EL (cell line): ENCODE data around the gene MLST8.

Experiments
- DNase-seq: peaks from one replicate; pipeline ENCODE4 v3.0.0-alpha.2; 2016

MLST8 gene

DNA sequence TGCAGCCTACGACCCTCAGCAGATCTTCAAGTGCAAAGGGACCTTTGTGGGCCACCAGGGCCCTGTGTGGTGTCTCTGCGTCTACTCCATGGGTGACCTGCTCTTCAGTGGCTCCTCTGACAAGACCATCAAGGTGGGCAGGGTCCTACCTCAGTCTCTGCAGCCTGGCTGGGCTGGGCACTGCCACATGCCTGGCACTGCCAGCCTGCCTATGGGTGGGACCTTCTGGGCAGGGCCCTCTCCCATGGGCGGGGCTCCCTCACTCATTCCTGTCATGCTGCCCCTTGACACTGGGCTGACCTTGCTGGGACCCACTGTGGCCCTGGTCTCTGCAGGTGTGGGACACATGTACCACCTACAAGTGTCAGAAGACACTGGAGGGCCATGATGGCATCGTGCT is 31.3 kb upstream of the MLST8 start:
- DNase-seq = no peak

DNA sequence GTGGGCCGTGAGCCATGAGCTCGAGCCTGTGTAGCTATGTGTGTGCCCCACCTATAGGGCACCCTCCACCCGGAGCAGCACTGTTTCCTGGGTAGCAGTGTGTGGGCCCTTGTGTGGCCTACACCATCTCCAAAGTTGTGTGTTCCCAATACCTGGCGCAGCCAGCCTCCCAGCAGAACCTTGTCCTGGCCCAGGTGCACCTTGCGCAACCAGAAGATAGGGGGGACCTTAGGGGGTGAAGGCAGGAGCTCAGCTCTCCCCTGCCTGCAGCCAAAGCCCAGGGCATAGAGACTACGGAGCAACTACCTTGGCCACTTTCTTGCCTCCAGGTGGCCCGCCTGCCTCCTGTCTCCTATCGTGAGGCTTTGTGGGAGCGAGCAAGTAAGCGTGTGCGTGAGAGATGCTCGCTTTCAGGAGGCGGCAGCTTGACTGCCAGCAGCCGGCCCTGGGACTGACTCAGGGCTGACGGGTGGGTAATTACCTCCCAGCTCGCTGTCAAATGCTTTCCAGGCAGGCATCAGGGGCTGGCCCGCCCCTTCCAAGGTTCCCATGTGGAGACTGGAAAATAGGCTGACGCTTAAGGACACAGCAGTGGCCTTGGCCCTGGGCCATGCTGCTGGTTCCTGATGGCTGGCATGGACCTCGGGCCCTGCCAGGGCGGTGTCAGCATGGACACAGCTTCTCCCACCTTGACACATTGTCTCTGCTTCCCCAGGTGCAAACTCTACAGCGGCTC is 30.7 kb upstream of the MLST8 start:
- no peak for DNase-seq

DNA sequence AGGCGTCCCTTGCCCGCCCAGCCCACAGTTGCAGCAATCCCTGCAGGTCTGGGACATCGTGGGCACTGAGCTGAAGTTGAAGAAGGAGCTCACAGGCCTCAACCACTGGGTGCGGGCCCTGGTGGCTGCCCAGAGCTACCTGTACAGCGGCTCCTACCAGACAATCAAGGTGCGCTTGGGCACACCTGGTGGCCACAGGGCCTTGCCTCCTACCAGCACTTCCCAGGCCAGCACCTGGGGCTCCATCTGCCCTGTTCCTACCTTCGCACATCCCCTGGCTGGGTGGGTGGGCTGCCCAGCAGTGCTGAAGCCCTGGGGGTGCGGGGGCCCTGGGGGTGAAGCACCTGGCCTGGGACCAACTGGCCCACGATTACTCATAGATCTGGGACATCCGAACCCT is 29.8 kb upstream of the MLST8 start:
- DNase-seq = no peak

DNA sequence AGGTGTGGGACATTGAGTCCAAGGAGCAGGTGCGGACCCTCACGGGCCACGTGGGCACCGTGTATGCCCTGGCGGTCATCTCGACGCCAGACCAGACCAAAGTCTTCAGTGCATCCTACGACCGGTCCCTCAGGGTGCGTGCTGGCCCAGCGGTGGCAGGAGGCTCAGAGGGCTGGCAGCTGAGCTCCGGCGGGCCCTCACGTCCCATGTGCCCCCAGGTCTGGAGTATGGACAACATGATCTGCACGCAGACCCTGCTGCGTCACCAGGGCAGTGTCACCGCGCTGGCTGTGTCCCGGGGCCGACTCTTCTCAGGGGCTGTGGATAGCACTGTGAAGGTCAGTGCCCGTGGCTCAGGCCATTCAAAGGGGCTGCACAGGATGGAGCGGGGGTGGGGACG is 29.2 kb upstream of the MLST8 start:
- no peak for DNase-seq

DNA sequence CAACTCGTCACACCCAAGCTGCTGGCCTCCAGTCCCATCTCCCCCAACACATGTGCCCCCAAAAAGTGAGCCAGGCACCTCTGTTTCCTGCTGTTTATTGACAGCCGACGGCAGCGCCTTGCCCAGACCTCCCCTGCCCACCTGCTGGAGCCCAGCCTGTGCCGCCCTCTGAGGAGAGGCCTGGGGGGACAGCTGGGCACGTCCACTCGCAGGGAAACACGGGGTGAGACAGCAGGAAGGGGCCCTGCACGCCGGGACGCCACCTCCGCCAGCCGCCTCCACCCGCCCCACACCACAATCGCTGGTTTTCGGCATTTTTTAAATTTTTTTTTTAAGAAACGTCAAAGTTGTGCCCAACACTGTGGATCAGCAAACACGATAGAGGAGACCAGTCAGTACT is 28.2 kb upstream of the MLST8 start:
- no peak for DNase-seq

DNA sequence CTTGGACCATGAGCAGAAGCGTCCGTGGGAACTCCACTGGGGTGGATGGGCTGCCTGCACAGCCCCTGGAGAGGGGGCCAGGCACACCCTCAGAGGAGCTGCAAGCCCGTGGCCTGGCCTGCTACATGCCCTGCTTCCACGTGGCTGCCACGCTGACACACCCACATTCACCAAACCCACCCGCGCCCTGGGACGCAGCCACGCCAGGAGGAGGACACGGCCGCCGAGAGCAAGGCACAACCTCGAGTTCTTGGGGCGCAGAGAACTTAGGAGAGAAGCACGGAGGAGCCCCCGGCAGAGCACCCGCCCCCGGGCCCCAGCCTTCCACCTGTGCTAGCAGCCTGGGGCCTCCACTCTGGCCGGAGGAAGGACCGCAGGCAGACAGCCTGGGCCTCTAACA is 27.7 kb upstream of the MLST8 start:
- DNase-seq = no peak

DNA sequence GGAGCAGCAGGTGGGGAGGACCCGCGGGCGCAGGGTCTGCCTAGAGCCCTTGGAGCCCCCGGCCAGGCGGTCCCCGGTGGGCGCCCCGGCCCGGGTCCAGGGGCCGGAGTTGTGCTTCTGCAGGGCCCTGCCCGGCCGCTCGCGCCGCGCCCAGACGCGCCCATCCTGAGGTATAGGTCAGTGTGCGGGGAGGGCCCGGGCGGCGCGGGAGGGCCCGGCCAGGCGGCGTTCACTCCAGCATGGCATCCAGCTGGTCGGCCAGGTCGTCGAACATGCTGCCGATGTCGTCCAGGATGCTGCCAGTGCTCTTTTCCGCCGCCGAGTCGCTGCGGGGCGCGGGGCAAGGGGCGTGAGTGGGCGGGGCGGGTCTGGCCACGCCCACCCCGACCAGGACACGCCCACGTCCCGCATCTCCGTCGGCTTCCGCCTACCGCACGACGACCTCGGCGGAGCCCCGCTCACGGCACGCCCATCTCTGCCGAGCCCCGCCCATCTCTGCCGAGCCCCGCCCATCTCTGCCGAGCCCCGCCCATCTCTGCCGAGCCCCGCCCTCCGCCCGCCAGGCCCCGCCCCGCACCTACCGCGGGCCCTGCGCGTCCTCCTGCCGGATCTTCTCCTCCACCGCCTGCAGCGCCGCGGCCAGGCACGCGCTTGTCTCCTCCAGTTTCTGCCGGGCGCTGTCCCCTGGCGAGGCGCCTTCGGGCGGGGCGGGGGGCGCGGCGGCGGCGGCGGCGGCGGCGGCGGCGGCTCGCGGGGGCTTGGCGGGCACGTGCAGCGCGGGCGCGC is 26.7 kb upstream of the MLST8 start:
- DNase-seq = no peak

DNA sequence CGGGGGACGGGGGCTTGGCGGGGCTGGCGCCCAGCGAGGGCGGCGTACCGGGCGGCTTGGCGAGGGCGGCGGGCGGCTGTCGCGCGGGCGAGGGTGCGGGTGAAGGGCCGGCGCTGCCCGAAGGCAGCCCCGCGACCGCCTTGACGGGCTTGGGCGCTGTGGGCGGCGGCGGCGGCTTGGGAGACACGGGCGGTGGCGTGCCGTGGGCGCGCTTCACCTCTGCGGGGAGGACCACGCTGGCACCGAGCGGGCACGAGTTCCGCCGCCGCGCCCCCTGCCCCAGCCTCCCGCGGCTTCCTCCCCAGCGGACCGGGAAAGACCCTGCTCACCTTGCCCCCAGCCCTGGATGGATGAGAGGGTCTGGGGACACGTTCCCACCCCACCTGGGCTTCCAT is 26.1 kb upstream of the MLST8 start:
- no peak for DNase-seq

DNA sequence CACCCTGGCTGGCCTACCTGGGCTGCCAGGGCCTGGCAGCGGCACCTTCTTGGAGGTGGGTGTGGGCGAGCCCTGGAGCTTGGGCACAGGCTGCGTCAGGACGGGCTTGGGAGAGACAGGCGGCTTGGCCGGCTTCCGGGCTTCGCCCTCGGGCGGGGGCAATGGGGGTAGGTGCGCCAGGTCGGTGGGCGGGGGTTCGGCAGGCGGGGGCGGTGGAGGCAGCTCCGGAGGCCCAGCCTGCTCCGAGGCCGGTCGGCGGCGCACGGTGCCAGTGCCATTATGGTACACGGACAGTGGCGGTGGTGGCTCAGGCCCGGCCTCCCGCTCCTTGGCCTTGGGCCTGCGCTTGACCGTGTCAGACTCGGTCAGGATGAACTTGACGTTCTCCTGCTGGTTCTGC is 25.7 kb upstream of the MLST8 start:
- no peak for DNase-seq

DNA sequence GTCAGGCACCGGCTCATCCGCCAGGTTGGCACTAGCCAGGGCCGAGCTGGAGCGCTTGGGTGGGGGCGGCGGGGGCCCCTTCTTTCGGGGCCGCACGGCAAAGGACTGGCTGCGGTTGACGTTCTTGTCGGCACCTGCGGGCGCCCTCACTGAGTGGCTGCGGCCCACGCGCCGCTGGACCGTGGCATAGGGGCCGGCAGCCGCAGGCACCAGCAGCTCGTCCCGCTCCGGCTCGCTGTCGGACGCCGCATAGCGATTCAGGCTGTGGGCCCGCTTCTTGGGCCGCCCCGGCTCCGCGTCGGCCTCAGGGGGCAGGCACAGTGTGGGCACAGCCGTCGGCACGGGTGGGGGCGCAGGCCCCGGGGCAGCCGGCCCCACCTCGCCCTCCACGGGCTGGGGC is 24.8 kb upstream of the MLST8 start:
- no peak for DNase-seq

DNA sequence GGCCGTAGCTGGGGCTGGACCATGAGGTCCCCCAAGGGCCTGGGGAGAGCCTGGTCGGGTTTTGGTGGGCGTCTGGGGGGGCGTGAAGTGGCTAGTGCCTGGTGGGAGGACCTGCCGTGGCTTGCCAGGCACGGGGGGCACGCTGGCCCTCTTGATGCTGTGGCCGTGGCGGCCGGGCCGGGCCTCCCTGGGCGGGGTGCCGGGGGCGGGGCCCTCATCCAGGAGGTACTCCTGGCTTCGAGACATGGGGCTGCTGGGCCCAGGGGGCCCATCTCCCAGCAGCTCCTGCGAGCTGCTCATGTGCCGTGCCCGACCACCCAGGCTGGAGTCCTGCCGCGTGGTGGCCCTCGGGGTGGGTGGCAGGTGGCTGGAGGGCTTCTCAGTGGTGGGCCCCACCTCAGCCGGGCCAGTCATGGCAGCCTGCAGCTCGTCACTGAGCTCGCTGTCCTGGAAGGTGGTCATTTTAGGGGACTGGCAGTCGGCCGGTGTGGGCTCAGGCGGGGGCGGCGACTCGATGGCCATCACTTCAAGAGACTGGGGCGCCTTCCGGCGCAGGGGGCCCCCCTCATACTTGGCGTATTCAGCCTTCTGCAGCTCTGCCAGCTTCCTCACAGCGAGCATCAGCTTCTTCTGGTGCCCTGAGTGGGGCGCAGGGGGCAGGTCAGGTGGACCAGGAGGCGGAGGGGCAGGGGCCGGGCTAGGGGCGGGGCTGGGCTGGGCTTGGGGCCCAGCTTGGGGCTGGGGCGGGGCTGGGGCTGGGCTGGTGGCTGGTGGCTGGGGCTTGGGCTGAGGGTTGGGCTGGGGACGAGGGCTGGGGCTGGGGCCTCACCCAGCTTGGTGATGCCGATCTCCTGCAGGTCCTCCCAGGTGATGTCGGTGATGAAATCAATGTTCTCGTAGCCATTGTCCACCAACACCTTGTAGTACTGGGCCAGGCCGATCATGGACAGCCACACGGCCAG is 24.0 kb upstream of the MLST8 start:
- no peak for DNase-seq

DNA sequence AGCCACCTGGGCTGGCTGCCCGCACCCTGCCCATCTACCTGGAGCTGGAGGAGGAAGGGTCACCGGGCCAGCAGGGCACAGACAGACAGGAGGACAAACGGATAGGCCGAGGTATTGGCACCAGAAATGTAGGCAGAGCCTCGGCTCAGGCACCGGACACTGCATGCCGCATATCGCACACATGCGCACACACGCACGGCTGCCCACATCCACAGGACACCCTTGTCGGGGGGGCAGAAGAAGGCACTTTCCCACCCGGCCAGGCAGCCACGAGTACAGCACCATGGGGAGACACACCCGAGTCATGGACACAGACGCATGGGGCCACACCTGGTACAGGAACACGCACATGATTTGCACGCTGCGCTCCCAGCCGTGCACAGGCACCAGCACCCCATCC is 23.3 kb upstream of the MLST8 start:
- no peak for DNase-seq

DNA sequence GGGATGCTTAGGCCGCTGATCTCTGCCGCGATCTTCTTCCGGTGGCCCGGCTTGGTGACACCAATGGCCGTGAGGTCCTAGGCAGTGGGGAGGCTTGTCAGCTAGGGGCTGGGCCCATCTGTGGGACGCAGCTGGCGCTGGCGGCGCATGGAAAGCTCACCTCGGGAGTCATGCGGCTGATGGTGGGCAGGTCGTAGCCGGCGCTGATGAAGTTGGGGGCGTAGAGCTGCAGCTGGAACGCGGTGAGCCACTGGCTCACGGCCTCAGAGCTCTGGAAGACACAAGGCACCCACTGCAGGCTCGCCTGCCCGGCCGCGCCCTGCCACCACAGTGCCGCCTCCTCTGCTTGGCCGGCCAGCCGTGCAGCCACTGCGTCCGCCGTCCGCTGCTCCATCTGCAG is 21.6 kb upstream of the MLST8 start:
- DNase-seq = no peak

DNA sequence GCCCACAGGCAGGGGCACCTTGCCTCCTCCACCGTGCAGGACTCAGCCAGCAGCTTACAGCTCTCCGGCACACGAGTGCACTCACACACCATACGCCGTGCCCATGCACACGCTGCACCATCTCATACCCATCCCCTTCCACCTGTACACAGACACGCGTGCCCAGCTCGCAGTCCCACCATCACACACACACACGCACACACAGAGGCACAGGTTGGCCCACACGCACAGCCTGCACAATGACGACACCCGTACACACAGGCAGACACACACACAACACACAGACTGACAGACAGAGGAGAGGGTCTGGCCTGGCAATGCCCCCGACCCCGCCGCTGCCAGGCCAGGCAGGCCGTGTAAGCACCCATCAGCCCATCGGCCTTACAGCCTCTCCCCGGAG is 20.9 kb upstream of the MLST8 start:
- DNase-seq = no peak

DNA sequence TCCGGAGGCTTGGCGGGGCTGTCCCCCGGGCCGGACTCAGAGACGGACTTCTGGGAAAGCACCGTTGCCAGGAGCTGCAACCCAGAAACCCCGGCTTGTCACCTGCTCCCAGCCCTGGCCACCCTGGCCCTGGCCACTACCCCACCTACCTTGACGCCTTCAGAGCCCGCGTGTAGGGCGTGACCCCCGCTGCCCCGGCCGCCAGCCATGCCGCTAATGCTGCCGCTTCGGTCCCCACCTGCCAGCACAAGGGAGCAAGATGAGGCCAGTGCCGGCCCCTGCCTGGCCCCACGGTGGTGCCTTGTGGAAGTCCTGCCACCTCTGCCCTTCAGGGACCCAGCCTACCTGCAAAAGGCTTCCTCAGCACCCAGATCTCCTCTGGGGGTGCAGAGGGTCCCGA is 20.3 kb upstream of the MLST8 start:
- no peak for DNase-seq

DNA sequence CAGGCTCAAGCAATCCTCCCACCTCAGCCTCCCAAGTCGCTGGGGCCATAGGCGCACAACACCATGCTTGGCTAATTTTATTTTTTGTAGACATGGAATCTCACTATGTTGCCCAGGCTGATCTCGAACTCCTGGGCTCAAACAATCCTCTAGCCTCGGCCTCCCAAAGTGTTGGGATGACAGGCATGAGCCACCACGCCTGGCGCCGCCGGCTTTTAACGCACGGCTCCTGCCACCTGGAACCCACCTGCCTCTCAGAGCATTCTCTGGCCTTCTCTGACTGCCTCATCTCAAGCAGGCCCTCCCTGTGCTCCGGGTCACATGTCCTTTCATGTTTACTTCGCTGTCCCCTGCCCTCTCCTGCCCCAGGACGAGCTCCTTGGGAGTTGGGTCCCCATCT is 19.2 kb upstream of the MLST8 start:
- no peak for DNase-seq

DNA sequence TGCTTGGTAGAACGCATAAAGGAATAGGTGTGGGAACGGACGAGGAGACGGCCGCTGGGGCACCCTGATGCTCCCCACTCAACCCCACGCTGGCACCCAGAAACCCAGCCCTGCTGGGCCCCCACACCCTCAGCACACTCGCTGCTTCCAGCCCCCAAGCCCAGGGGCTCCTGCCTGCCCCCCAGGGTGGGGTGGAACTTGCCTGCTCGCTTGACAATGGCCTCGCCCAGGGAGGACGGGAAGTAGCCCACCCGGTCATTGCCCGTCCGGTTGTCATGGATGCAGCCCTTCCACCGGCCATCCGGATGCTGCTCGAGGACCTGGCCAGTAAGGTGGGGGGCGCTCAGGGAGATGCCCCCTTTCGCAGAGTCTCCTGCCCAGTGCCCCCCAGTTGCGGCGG is 18.7 kb upstream of the MLST8 start:
- no peak for DNase-seq

DNA sequence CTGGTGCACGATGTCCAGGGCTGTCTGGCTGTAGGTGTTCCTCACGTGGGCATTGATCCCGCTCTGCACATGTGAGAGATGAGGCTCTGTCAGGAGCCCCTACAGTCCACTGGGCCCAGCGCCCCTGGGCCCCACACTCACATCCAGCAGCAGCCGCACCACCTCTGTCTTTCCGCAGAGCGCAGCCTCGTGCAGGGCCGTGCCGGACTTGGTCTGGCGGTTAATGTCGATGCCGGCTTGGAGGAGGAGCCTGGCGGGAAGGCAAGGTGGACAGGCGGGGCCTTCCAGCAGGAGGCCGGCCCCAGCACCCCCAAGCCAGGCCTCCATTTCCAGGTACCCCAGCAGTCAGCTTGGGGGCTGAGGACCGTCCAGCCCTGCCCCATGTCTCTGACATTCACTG is 18.0 kb upstream of the MLST8 start:
- no peak for DNase-seq

DNA sequence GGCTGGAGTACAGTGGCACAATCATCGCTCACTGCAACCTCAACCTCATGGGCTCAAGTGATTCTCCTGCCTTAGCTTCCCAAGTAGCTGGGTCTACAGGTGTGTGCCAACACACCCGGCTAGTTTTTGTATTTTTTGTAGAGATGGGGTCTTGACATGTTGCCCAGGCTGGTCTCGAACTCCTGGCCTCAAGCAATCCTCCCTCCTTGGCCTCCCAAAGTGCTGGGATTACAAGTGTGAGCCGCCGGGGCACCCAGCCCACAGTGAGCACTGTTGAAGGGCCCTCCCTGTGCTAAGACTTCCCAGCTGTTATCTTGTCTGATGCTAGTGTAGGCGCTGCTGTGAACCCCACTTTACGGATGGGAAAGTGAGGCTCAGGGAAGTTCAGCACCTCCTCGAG is 16.9 kb upstream of the MLST8 start:
- DNase-seq = no peak

DNA sequence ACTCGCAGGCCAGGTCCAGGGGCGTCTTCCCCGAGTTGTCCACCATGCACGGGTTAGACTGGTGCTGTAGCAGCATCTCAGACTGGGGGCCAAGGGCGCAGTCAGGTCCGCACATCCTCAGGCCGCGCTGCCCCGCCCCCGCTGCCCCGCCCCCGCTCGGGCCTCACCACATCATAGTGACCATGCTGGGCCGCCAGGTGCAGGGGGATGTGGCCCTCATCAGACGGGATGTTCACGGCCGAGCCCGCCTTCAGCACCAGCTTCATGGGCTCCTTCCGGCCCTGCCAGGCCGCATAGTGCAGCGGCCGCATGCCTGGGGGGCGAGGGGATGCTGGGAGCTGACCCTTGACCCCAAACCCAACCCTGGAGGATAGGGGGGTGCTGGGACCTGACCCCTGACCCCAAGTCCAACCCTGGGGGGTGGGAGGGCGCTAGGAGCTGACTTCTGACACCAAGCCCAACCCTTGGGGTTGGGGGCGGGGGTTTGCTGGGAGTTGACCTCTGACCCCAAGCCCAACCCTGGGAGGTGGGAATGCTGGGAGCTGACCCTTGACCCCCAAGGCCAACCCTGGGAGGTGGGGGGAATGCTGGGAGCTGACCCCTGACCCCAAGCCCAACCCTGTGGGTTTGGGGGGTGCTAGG is 15.9 kb upstream of the MLST8 start:
- DNase-seq = no peak

DNA sequence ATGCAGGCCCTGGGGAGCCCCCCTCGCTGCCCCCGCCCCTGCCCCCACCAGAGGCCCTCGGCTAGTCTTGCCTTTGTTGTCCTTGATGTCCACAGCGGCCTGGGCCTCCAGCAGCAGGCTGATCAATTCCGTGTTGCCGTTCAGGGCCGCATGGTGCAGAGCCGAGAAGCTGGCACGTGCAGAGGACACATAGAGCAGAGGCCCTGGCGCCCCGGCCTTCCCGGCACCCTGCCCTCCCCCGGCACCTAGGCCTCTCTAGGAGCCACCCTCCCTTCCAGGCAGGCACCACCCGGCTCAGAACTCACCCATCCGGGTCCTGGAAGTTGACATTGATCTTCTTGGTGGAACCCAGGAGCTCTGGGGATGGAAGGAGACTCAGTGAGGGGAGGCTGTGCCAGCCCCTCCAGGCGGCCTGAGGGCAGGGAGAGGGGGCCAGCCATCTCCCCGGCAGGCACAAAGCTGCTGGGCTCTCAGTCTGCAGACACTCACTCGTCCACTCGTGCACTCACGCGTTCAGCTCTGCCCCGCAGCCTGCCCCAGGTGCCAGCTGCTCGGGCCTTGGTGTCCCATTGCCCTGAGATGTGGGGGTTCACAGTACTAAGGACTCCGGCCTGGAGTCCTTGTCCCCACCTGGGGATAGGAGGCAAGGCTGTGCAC is 15.1 kb upstream of the MLST8 start:
- no peak for DNase-seq

DNA sequence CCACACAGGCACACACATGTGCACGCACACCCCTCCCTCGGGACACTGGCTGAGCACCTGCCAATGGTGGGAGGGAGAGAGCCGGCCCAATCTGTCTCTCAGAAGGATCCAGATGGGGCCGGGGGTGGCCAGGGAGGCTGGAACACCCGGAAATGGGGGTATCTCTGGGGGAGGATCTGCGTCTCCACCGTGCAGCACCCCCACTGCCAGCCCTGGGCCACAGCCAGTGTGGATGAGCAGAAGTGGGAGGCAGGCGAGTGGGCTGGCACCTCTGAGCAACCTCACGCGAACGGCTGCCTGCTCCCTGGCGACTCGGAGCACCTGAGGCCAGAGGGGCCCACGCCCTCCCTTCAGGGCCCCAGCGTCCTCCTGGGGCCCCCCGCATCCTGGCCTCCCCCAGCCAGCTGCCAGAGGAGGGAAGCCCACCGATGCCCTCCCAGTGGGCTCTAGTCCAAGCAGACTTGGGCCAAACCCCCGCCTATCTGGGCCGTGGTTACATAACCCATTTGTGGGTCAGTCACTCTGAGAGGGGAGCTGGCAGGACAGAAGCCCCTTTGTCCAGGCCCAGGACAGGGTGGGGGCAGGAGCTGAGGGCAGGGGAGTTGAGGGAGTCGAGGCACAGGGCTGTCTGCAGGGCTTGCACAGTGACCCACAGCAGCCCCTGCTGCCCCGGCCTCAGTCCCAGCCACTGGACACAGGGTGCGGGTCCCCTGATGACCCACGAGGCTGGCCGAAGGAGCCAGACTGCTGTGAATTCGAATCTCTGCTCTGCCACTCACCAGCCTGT is 14.4 kb upstream of the MLST8 start:
- DNase-seq = no peak
